Measurements from ENCODE around the gene CSNK1D. TPM values are rescaled to one million over a fixed set of nuclear protein-coding genes. Genes with fewer than 3 reads are reported as not detected.

CSNK1D gene
- total RNA-seq, 1 experiment from 2014 or later, result 234 TPM

DNA sequence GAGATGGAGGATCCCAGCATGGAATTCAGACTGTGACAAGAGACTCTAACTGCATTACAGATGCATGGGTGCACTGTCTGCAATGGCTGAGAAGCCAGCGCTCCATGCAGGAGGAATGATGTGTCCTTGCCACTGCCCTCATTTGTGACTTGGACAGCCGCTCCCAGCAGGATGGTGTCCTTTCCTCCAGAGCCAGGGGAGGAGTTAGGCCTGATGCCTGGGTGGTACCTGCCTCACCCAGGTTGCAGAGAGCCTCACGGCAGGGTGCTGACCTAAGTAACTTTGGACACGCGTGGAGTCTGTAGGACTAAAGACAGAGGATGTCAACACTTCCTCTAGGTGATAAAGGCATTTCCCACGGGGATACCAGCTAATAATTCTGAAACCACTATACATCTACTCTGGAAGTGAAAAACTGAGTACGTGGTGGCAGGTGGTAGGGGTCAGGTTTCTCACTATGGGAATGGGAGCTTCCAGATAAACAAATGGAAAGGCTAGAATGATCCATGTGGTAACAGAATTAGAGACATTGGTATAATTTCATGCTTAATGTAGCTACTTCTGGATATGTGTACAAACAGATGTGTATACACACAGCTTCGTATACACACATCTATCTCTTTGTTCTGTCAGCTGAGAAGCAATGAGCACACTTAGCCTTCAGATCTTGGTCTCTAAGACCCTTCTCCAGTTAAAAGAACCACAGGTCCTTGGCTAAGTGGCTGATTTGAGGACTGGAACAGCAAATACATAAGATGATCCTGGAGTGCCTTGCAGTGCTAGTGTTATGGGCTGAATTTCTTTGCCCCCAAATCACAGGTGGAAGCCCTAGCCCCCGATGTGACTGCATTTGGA lies 13.7 kb upstream of the CSNK1D start:
- no peak overlapping the region for H3K27ac ChIP-seq (ENCODE audit: low read length)
- H3K36me3 ChIP-seq (ENCODE audit: control insufficient read depth, insufficient read depth, low read length), result no peaks in the 10 kb centered on the region; the same call in 1 of the 2 replicates
- no peaks in the 10 kb centered on the region for H3K9me3 ChIP-seq (ENCODE audit: control insufficient read depth, insufficient read depth, low read depth, low read length)
- peaks cover 35% of the 10 kb centered on the region for H3K4me1 ChIP-seq (ENCODE audit: control insufficient read depth, insufficient read depth, low read length)
- in situ Hi-C loops (cut with HindIII; ENCODE audit: low pct_unique_long_range_greater_than_20kb, low sequenced_read_pairs) (no loop called here), intact Hi-C loops (cut with micrococcal nuclease; ENCODE audit: unreplicated experiment) (no loop called here)
- no peaks in the 10 kb centered on the region for H3K27me3 ChIP-seq (ENCODE audit: control insufficient read depth, insufficient read depth, low read length)
- H3K4me3 ChIP-seq (ENCODE audit: low read depth in 2 of 2, low read length in 2 of 2), result no peak overlapping the region
- TF ChIP-seq POLR2AphosphoS5 (IDR thresholded peaks at IDR 0.05; ENCODE audit: low read depth, low read length) (no peak), SIN3A (IDR thresholded peaks at IDR 0.05; ENCODE audit: borderline replicate concordance, insufficient read depth, low read depth, low read length) (no peak), REST (IDR thresholded peaks at IDR 0.05; ENCODE audit: insufficient read depth in 1 of 2, low read depth in 2 of 2, low read length in 1 of 2) (no peak), TCF7L2 (IDR thresholded peaks at IDR 0.05; ENCODE audit: low read depth, low read length) (no peak)
- TF ChIP-seq, protein P1, sequence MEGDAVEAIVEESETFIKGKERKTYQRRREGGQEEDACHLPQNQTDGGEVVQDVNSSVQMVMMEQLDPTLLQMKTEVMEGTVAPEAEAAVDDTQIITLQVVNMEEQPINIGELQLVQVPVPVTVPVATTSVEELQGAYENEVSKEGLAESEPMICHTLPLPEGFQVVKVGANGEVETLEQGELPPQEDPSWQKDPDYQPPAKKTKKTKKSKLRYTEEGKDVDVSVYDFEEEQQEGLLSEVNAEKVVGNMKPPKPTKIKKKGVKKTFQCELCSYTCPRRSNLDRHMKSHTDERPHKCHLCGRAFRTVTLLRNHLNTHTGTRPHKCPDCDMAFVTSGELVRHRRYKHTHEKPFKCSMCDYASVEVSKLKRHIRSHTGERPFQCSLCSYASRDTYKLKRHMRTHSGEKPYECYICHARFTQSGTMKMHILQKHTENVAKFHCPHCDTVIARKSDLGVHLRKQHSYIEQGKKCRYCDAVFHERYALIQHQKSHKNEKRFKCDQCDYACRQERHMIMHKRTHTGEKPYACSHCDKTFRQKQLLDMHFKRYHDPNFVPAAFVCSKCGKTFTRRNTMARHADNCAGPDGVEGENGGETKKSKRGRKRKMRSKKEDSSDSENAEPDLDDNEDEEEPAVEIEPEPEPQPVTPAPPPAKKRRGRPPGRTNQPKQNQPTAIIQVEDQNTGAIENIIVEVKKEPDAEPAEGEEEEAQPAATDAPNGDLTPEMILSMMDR (IDR thresholded peaks at IDR 0.05), result no peak
- DNase-seq (ENCODE audit: low read depth, low spot score) (no peak), ATAC-seq (no peak)
- ChIA-PET CTCF (no interaction called here), POLR2A (no interaction called here)
- BruUV-seq (replicated peaks), result no TSS peak

DNA sequence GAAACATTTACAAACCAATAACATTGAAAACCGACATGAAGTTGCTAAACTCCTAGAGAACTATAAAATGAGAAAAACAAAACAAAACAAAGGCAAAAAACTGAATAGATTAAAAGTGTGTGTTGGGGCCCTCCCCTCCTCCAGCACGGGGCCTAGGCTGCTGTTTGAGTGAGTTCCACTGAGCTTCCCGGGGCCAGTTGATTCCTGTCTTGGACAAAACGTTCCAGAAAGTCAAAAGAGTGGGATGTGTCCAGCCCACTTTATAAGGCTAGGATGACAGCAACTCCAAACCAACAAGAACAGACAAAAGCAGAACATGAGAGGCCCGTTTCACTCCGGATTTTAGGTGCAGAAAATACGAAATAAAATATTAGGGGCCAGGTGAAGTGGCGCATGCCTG lies 11.6 kb upstream of the CSNK1D start:
- Histone ChIP-seq H3K9me3 (ENCODE audit: control insufficient read depth, insufficient read depth, low read depth, low read length) (no peaks in the 10 kb centered on the region), H3K36me3 (ENCODE audit: control insufficient read depth, insufficient read depth, low read length) (no peaks in the 10 kb centered on the region), H3K4me3 (ENCODE audit: low read depth in 2 of 2, low read length in 2 of 2) (no peak overlapping the region), H3K4me1 (ENCODE audit: control insufficient read depth, insufficient read depth, low read length) (peaks cover 35% of the 10 kb centered on the region), H3K27ac (ENCODE audit: low read length) (no peak overlapping the region), H3K27me3 (ENCODE audit: control insufficient read depth, insufficient read depth, low read length) (no peaks in the 10 kb centered on the region)
- ATAC-seq (no peak), DNase-seq (ENCODE audit: low read depth, low spot score) (no peak)
- in situ Hi-C loops (cut with HindIII; ENCODE audit: low pct_unique_long_range_greater_than_20kb, low sequenced_read_pairs), result no loop called here
- TF ChIP-seq REST (IDR thresholded peaks at IDR 0.05; ENCODE audit: insufficient read depth in 1 of 2, low read depth in 2 of 2, low read length in 1 of 2) (no peak), POLR2AphosphoS5 (IDR thresholded peaks at IDR 0.05; ENCODE audit: low read depth, low read length) (no peak), TCF7L2 (IDR thresholded peaks at IDR 0.05; ENCODE audit: low read depth, low read length) (no peak), SIN3A (IDR thresholded peaks at IDR 0.05; ENCODE audit: borderline replicate concordance, insufficient read depth, low read depth, low read length) (no peak)
- TF ChIP-seq, protein P1 (IDR thresholded peaks at IDR 0.05), result no peak
- ChIA-PET POLR2A (interaction anchor here (0.6 kb wide), 1 partner anchor 16 kb away, joined by 3 read pairs; no protein-coding TSS in a partner anchor), CTCF (no interaction called here)
- intact Hi-C loops (cut with micrococcal nuclease; ENCODE audit: unreplicated experiment), result no loop called here
- BruUV-seq (replicated peaks), result no TSS peak

All from Panc1 (cell line).